KMS-11 (cell line): ENCODE measurements around the gene MYO7B.

Experiments used
- H2AFZ ChIP-seq: fragments of 200-600 bp; sonication (generic); 2 replicates; pipeline ENCODE4 v1.6.1; 2016; ENCODE audit warnings: antibody characterized with exemption, mixed run types, low read depth
- H3K27ac ChIP-seq: fragments of 200-600 bp; sonication (generic); 2 replicates; pipeline ENCODE4 v1.6.1; 2016; ENCODE audit warnings: mild to moderate bottlenecking, mixed run types
- H3K27me3 ChIP-seq: fragments of 200-600 bp; sonication (generic); 2 replicates; pipeline ENCODE4 v1.6.1; 2017; ENCODE audit warnings: mild to moderate bottlenecking, low read depth, mixed run types, moderate library complexity; ENCODE audit not compliant: insufficient read depth
- H3K36me3 ChIP-seq: fragments of 200-600 bp; sonication (generic); 2 replicates; pipeline ENCODE4 v1.6.1; 2017; ENCODE audit warnings: mild to moderate bottlenecking, mixed run types; ENCODE audit not compliant: insufficient read depth
- H3K4me1 ChIP-seq: fragments of 200-600 bp; sonication (generic); 2 replicates; pipeline ENCODE4 v1.6.1; 2016; ENCODE audit warnings: mild to moderate bottlenecking, low read depth, mixed run types; ENCODE audit not compliant: poor library complexity, severe bottlenecking
- H3K4me2 ChIP-seq: fragments of 200-600 bp; sonication (generic); 2 replicates; pipeline ENCODE4 v1.7.0; 2016; ENCODE audit warnings: mild to moderate bottlenecking, mixed run types
- H3K4me3 ChIP-seq: fragments of 200-600 bp; sonication (generic); IDR thresholded peaks from 2 replicates; pipeline ENCODE4 v1.6.1; 2017; ENCODE audit warnings: low read depth, low read length, mixed read lengths; ENCODE audit not compliant: insufficient read depth
- H3K79me2 ChIP-seq: fragments of 200-600 bp; sonication (generic); 2 replicates; pipeline ENCODE4 v1.6.1; 2016; ENCODE audit warnings: low read depth, mixed run types; ENCODE audit not compliant: insufficient read depth
- H3K9ac ChIP-seq: fragments of 200-600 bp; sonication (generic); 2 replicates; pipeline ENCODE4 v1.6.1; 2016; ENCODE audit warnings: mild to moderate bottlenecking, mixed run types
- H4K20me1 ChIP-seq: fragments of 200-600 bp; sonication (generic); 2 replicates; pipeline ENCODE4 v1.6.1; 2016; ENCODE audit warnings: mild to moderate bottlenecking, mixed run types; ENCODE audit not compliant: insufficient read depth
- TF ChIP-seq, protein P1 (sequence below): fragments of 200-600 bp; sonication (generic); conservative IDR thresholded peaks from 2 replicates; pipeline ENCODE4 v1.6.1; 2017; ENCODE audit warnings: low read depth, mild to moderate bottlenecking, antibody characterized with exemption, low read length, moderate library complexity, mixed read lengths

The MYO7B gene

DNA sequence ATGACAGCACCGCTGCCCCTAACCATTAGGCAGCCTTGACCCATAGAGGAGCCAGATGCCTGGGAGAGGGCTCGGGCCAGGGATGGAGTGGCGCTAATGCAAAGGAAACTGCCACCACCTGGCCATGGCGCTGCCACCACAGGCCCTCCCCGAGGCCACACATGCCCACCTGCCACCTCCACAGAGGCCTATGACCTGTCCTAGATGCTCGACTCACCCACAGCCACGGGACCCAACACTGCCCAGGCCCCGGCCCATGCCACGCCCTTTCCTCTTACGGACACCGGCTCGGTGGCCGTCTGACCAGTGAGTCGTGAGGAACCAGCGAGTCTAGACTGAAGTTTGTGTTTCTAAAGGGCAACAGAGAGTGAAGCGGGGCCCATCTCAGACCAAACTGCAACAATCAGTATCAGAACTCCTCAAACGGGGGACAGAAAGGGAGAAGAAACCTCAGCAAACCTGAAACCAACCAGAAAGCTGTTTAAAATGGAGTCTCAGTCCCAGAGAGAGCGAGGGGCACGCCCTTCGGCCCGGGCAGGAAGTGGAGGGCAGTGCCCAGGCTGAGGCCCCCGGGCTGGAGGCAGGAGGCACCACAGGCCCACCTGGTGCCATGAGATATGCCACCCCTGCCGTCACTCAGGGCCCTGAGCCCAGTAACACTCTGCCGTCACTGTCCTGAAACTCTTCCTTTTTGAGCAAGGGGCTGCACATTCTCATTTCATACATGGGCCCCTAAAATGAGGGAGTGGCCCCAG lies 111.2 kb downstream of the MYO7B start:
- no peak overlapping the region for H3K9ac ChIP-seq
- no peaks in the 10 kb centered on the region for H3K36me3 ChIP-seq
- TF ChIP-seq, protein P1, sequence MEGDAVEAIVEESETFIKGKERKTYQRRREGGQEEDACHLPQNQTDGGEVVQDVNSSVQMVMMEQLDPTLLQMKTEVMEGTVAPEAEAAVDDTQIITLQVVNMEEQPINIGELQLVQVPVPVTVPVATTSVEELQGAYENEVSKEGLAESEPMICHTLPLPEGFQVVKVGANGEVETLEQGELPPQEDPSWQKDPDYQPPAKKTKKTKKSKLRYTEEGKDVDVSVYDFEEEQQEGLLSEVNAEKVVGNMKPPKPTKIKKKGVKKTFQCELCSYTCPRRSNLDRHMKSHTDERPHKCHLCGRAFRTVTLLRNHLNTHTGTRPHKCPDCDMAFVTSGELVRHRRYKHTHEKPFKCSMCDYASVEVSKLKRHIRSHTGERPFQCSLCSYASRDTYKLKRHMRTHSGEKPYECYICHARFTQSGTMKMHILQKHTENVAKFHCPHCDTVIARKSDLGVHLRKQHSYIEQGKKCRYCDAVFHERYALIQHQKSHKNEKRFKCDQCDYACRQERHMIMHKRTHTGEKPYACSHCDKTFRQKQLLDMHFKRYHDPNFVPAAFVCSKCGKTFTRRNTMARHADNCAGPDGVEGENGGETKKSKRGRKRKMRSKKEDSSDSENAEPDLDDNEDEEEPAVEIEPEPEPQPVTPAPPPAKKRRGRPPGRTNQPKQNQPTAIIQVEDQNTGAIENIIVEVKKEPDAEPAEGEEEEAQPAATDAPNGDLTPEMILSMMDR = no peak
- H3K79me2 ChIP-seq = no peaks in the 10 kb centered on the region
- H3K27me3 ChIP-seq = no peaks in the 10 kb centered on the region
- no peak overlapping the region for H2AFZ ChIP-seq
- no peaks in the 10 kb centered on the region for H4K20me1 ChIP-seq
- no peak overlapping the region for H3K4me3 ChIP-seq
- no peak overlapping the region for H3K4me2 ChIP-seq
- no peak overlapping the region for H3K27ac ChIP-seq
- no peaks in the 10 kb centered on the region for H3K4me1 ChIP-seq

DNA sequence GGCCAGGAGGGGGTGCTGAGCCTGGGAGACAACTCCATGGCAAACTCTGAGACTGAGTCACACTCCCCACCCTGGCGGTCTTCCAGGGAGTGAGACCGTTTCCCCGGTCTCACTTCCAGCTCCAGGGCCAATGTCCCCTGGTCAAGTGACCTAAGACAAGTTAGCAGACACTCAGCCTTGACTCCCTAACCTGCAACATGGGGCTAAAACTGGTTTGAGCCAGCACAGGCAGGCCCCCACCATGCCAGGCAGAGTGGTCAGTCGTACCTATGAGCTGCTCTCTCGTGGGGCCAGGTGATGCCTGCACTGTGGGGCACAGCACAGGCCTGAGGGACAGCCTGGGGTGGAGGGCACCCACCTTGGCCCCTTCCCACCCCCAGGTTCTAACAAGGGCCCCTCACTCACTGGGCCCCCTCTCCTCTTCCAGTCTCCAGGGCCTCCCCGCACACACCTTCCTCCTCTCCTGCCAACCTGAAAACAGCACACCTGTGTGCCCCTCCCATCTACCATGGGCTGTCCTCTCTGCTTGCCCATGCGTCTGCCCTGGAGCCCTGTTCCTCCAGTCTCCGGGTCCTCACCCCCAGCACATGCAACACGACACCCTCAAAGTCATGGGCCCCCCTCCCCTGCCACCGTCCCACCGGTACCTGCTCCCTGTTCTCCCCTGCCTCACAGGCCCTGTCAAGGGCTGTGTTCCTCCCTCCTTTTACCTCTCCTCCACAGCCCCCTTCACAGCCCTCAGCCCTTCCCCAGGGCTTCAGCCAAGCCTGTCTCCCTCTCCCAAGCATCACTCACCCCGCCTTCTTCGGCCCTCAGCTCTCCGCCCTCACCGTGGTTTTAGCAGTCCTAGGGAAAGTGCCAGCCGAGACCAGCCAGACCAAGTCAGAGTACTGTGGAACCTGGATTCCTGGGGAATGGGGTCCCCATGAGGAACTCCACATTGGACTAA lies 112.0 kb downstream of the MYO7B start:
- H3K4me1 ChIP-seq = no peaks in the 10 kb centered on the region
- H3K4me2 ChIP-seq = no peak overlapping the region
- H3K9ac ChIP-seq = no peak overlapping the region

DNA sequence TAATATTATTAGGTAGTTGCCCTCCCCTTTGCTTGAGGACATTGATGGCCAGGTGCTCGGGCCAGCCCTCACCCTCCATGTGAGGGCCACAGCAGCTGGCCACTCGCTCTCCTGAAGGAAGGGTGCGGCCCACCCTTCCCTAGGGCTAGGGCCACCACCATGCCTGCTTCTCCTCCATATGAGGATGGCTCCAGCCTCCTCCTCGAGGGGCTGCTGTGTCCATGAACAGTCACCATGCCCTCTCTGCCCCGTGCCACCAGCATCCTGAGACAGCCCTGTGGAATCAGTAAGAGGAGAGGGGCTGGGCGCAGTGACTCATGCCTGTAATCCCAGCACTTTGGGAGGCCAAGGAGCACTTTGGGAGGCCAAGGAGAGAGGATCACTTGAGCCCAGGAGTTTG lies 112.8 kb downstream of the MYO7B start:
- H3K9ac ChIP-seq = no peak overlapping the region
- H4K20me1 ChIP-seq = no peaks in the 10 kb centered on the region
- H3K4me3 ChIP-seq = no peak overlapping the region
- no peak overlapping the region for H2AFZ ChIP-seq
- no peaks in the 10 kb centered on the region for H3K27me3 ChIP-seq
- no peak overlapping the region for H3K27ac ChIP-seq
- no peaks in the 10 kb centered on the region for H3K79me2 ChIP-seq
- H3K4me1 ChIP-seq = no peaks in the 10 kb centered on the region
- H3K4me2 ChIP-seq = no peak overlapping the region
- TF ChIP-seq, protein P1 = no peak
- H3K36me3 ChIP-seq = no peaks in the 10 kb centered on the region

More for the DNA sequence above, 112.0 kb downstream of the MYO7B start:
- Histone ChIP-seq H3K36me3 (no peaks in the 10 kb centered on the region), H3K79me2 (no peaks in the 10 kb centered on the region), H3K4me3 (no peak overlapping the region), H3K27ac (no peak overlapping the region), H4K20me1 (no peaks in the 10 kb centered on the region), H2AFZ (no peak overlapping the region), H3K27me3 (no peaks in the 10 kb centered on the region)
- TF ChIP-seq, protein P1 = no peak

DNA sequence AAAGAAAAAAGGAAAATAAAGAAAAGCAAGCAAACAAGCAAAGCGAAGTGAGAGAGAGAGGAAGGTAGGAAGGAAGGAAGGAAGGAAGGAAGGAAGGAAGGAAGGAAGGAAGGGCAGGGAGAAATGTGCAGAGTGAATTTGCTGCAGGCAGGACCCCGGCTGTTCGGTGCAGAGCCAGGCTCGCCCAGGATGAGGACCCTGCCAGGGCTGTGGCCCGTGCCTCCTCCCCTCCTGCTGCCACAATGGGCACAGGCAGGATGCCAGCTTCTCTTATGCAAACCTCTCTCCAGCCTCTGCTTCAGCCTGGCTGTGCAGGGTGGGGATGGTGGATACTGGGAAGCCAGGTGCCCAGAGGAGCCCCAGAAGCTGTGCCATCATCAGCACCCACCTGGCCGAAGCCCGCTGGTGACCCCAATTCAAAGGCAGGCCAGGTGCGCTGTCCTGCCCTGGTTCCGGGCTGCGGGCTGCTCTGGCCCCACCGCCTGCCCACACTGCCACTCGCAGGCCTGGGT lies 113.7 kb downstream of the MYO7B start:
- Histone ChIP-seq H3K27me3 (no peaks in the 10 kb centered on the region), H3K4me1 (no peaks in the 10 kb centered on the region), H2AFZ (peak overlapping the region; percentile 57), H4K20me1 (no peaks in the 10 kb centered on the region), H3K4me3 (no peak overlapping the region), H3K36me3 (no peaks in the 10 kb centered on the region), H3K9ac (no peak overlapping the region), H3K27ac (no peak overlapping the region), H3K4me2 (no peak overlapping the region), H3K79me2 (no peaks in the 10 kb centered on the region)
- TF ChIP-seq, protein P1 = no peak
